Esophagus squamous epithelium (tissue), 5 donors: ENCODE measurements around the gene ZNHIT1. TPM values are rescaled to one million over a fixed set of nuclear protein-coding genes. Genes with fewer than 3 reads are reported as not detected.
A peak's percentile ranks its signal among the peaks of the same experiment; 100 is the strongest.
"Not testable (repeated sequence)": the region's sequence is repeated elsewhere in the genome, so short reads cannot be mapped to it uniquely, and the experiment has no call there.

Experiments
- DNase-seq: peaks from one replicate; lab custom pipeline; 2025; lab: John Stamatoyannopoulos, UW
- H3K27ac ChIP-seq, 4 donors: fragments of 200-600 bp; sonication (generic); one replicate each; pipeline ENCODE4 v1.5.1; 2016 to 2019; ENCODE audit warnings: mild to moderate bottlenecking in 1 of 4
- H3K27me3 ChIP-seq, 4 donors: fragments of 200-600 bp; sonication (generic); 1 replicate in 3 of 4; 2 replicates in 1 of 4; pipeline versions ENCODE4 v1.5.1 to v1.6.0; 2017 to 2021; ENCODE audit warnings: antibody characterized with exemption in 1 of 4
- H3K36me3 ChIP-seq, 3 donors: fragments of 200-600 bp; sonication (generic); one replicate each; pipeline ENCODE4 v1.5.1; 2016 to 2019
- H3K4me1 ChIP-seq, 3 donors: fragments of 200-600 bp; sonication (generic); one replicate each; pipeline ENCODE4 v1.5.1; 2017 to 2019
- H3K4me3 ChIP-seq, 4 donors: fragments of 200-600 bp; sonication (generic); 1 replicate in 3 of 4; 2 replicates in 1 of 4; pipeline ENCODE4 v1.5.1; 2016 to 2019; ENCODE audit warnings: mild to moderate bottlenecking in 2 of 4, moderate library complexity in 1 of 4
- H3K9me3 ChIP-seq, 3 donors: fragments of 200-600 bp; sonication (generic); one replicate each; pipeline ENCODE4 v1.5.1; 2016 to 2019
- CTCF ChIP-seq, 6 experiments: fragments of 450-650 bp in 4 of 6; fragments of 200-600 bp in 2 of 6; sonication (generic) in 2 of 6; IDR thresholded peaks; one replicate each; pipeline ENCODE4 v1.5.1; 2016 to 2019; ENCODE audit warnings: antibody characterized with exemption in 6 of 6, mild to moderate bottlenecking in 4 of 6, moderate library complexity in 4 of 6
- POLR2A ChIP-seq, 4 donors: fragments of 450-650 bp; IDR thresholded peaks; one replicate each; pipeline ENCODE4 v1.6.1; 2017; ENCODE audit warnings: antibody characterized with exemption in 4 of 4, mild to moderate bottlenecking in 4 of 4, moderate library complexity in 3 of 4
- WGBS, 2 donors: methylation state at CpG; one replicate each; pipeline ENCODE4 v1.1.5; 2018; 5-methylcytosine and 5-hydroxymethylcytosine counted together
- intact Hi-C: fragments of 100-400 bp; cut with DNase I; formaldehyde crosslinking; loops from one replicate; pipeline ENCODE4 v1.15.0; 2022
- total RNA-seq, 4 donors: library from RNA; depleted of rRNA; stranded (reverse); fragments of >200 nt; gene quantifications; one replicate each; pipeline ENCODE4 v1.1.0, GENCODE V29; 2016
- donor health status: DM: yes; HTN: yes; CAD: no.

ZNHIT1 gene
- total RNA-seq, 4 donors from 2014 or later: 51.3 to 87.9 (median 64.4) TPM

GRCh38 chr7:101200862-101201599, 16.9 kb upstream of the ZNHIT1 start, which contains the start of gene MOGAT3:
TSS of gene MOGAT3 (minus strand) at chr7:101201036. CDS start at chr7:101200854, 182 bp downstream.
- Histone ChIP-seq H3K4me3 (peak within 1 kb of the TSS in 2 of 4 donors; percentile 22 to 48), H3K27me3 (peaks cover 0 to 80% (median 18%) of the 10 kb centered on the region in 4 donors), H3K27ac (no peak within 1 kb of the TSS), H3K4me1 (peaks cover 6 to 14% (median 10%) of the 10 kb centered on the region in 3 donors), H3K36me3 (no peaks in the 10 kb centered on the region), H3K9me3 (no peaks in the 10 kb centered on the region)
- TF ChIP-seq CTCF (IDR thresholded peaks at IDR 0.05): no peak
- no peak for TF ChIP-seq POLR2A (IDR thresholded peaks at IDR 0.05)
- 33 to 48% methylated on average over 14 to 16 of the region's 21 CpGs for WGBS, 2 donors
- intact Hi-C loops: no loop called here
- DNase-seq: no peak

- peak overlapping the region in 2 of 4 donors; percentile 22 to 48 for H3K4me3 ChIP-seq
- 0% methylated on average over 1 of the region's 75 CpGs for WGBS, 2 donors
Observed at GRCh38 chr7:101201695-101202602, 16.0 kb upstream of the ZNHIT1 start.

GRCh38 chr7:101202603-101202918, 15.4 kb upstream of the ZNHIT1 start:
- peaks cover 6 to 14% (median 10%) of the 10 kb centered on the region in 3 donors for H3K4me1 ChIP-seq
- H3K4me3 ChIP-seq: no peak overlapping the region
- WGBS, 2 donors: 70 to 77% methylated on average over 2 to 4 of the region's 5 CpGs
- peaks cover 0 to 71% (median 16%) of the 10 kb centered on the region in 4 donors for H3K27me3 ChIP-seq
- intact Hi-C loops: no loop called here
- no peaks in the 10 kb centered on the region for H3K9me3 ChIP-seq
- H3K36me3 ChIP-seq: peaks cover 0 to 13% (median 0%) of the 10 kb centered on the region in 3 donors
- no peak overlapping the region for H3K27ac ChIP-seq
- DNase-seq: no peak
- TF ChIP-seq POLR2A (IDR thresholded peaks at IDR 0.05): no peak
- TF ChIP-seq CTCF (IDR thresholded peaks at IDR 0.05): no peak

More at GRCh38 chr7:101201695-101202602, 16.0 kb upstream of the ZNHIT1 start:
- Histone ChIP-seq H3K4me1 (peaks cover 6 to 14% (median 10%) of the 10 kb centered on the region in 3 donors), H3K9me3 (no peaks in the 10 kb centered on the region), H3K27me3 (peaks cover 0 to 71% (median 16%) of the 10 kb centered on the region in 4 donors), H3K27ac (no peak overlapping the region), H3K36me3 (peaks cover 0 to 7% (median 0%) of the 10 kb centered on the region in 3 donors)
- no peak for DNase-seq
- TF ChIP-seq CTCF (IDR thresholded peaks at IDR 0.05): no peak
- no peak for TF ChIP-seq POLR2A (IDR thresholded peaks at IDR 0.05)
- intact Hi-C loops: no loop called here

GRCh38 chr7:101203740-101204738, 13.9 kb upstream of the ZNHIT1 start:
- DNase-seq, H3K4me3 ChIP-seq, H3K9me3 ChIP-seq, intact Hi-C loops, H3K27ac ChIP-seq: not testable (repeated sequence)
- WGBS, 2 donors: 64 to 73% methylated on average over 17 to 19 of the region's 22 CpGs
- Histone ChIP-seq H3K4me1 (peaks cover 6 to 14% (median 10%) of the 10 kb centered on the region in 3 donors), H3K36me3 (peaks cover 0 to 28% (median 0%) of the 10 kb centered on the region in 3 donors), H3K27me3 (peaks cover 0 to 56% (median 16%) of the 10 kb centered on the region in 4 donors)
